Activated CD8-positive, alpha-beta memory T cell treated with anti-CD3 and anti-CD28 coated beads, Interleukin-2, amount 50 U/mL, for 4 hours (primary cell): Measurements from ENCODE around the gene PC.
A peak's percentile ranks its signal among the peaks of the same experiment; 100 is the strongest.
"Not testable (repeated sequence)": the region's sequence is repeated elsewhere in the genome, so short reads cannot be mapped to it uniquely, and the experiment has no call there.

Source experiments
- DNase-seq: peaks from one replicate; pipeline ENCODE4 v3.0.0-alpha.2; 2020

PC gene

GRCh38 chr11:66978229-66978628 lies 20.0 kb upstream of the PC start:
- DNase-seq: no peak

- DNase-seq: no peak
Measured at GRCh38 chr11:66976925-66977324, 18.7 kb upstream of the PC start.

GRCh38 chr11:66976028-66976467 lies 17.9 kb upstream of the PC start:
- DNase-seq: peak; percentile 20

GRCh38 chr11:66975405-66976027 lies 17.3 kb upstream of the PC start:
- DNase-seq: no peak

- no peak for DNase-seq
Measured at GRCh38 chr11:66974724-66975404, 16.7 kb upstream of the PC start, which contains the start of gene C11orf86. TSS of gene C11orf86 (plus strand) at chr11:66975304. CDS start at chr11:66975363, 59 bp downstream.

GRCh38 chr11:66973956-66974580 lies 15.9 kb upstream of the PC start:
- no peak for DNase-seq

GRCh38 chr11:66971488-66971887 lies 13.3 kb upstream of the PC start:
- no peak for DNase-seq

GRCh38 chr11:66970807-66971442 lies 12.7 kb upstream of the PC start:
- DNase-seq: no peak

GRCh38 chr11:66970371-66970806 lies 12.2 kb upstream of the PC start:
- DNase-seq: no peak

- no peak for DNase-seq
Measured at GRCh38 chr11:66969584-66970225, 11.5 kb upstream of the PC start.

GRCh38 chr11:66967670-66968425 lies 9.7 kb upstream of the PC start:
- DNase-seq: no peak

GRCh38 chr11:66966351-66966750 lies 8.2 kb upstream of the PC start:
- DNase-seq: no peak

- no peak for DNase-seq
Measured at GRCh38 chr11:66964495-66964894, 6.3 kb upstream of the PC start.

GRCh38 chr11:66962801-66963200 lies 4.6 kb upstream of the PC start:
- no peak for DNase-seq

GRCh38 chr11:66962247-66962646 lies 4.1 kb upstream of the PC start:
- DNase-seq: no peak

GRCh38 chr11:66961691-66962213 lies 3.6 kb upstream of the PC start:
- DNase-seq: not testable (repeated sequence)

GRCh38 chr11:66958956-66959274 lies 732 bp upstream of the PC start:
- no peak for DNase-seq

GRCh38 chr11:66957971-66958231 lies 282 bp downstream of the PC start:
- DNase-seq: no peak

GRCh38 chr11:66956689-66957290 lies 1.4 kb downstream of the PC start:
- no peak for DNase-seq

- no peak for DNase-seq
Measured at GRCh38 chr11:66953081-66953833, 4.9 kb downstream of the PC start.

- DNase-seq: no peak
Measured at GRCh38 chr11:66951927-66952337, 6.3 kb downstream of the PC start.
